GM13977 (cell line): Measurements from ENCODE around the gene TTI1.
A peak's percentile ranks its signal among the peaks of the same experiment; 100 is the strongest.

Experiments
- DNase-seq: peaks from one replicate; pipeline ENCODE4 v3.0.0; 2012; ENCODE audit warnings: low spot score
- in situ Hi-C: fragments of 300-500 bp; cut with MboI; formaldehyde crosslinking; loops from one replicate; pipeline ENCODE4 v1.12.0; 2022; ENCODE audit warnings: low sequenced_read_pairs, low pct_unique_long_range_greater_than_20kb, mixed read lengths, inconsistent platforms; ENCODE audit not compliant: unreplicated experiment
- TF ChIP-seq, protein P1 (sequence below): IDR thresholded peaks from 2 replicates; pipeline ENCODE4 v1.5.1; 2012; ENCODE audit warnings: mild to moderate bottlenecking, control low read depth; ENCODE audit not compliant: insufficient read depth; ENCODE audit errors: extremely low read depth, missing control alignments

TTI1 gene

GRCh38 chr20:38001173-38001875 lies 31.9 kb downstream of the TTI1 start:
- TF ChIP-seq, protein P1, sequence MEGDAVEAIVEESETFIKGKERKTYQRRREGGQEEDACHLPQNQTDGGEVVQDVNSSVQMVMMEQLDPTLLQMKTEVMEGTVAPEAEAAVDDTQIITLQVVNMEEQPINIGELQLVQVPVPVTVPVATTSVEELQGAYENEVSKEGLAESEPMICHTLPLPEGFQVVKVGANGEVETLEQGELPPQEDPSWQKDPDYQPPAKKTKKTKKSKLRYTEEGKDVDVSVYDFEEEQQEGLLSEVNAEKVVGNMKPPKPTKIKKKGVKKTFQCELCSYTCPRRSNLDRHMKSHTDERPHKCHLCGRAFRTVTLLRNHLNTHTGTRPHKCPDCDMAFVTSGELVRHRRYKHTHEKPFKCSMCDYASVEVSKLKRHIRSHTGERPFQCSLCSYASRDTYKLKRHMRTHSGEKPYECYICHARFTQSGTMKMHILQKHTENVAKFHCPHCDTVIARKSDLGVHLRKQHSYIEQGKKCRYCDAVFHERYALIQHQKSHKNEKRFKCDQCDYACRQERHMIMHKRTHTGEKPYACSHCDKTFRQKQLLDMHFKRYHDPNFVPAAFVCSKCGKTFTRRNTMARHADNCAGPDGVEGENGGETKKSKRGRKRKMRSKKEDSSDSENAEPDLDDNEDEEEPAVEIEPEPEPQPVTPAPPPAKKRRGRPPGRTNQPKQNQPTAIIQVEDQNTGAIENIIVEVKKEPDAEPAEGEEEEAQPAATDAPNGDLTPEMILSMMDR: no peak
- DNase-seq: no peak
- in situ Hi-C loops: no loop called here

DNA sequence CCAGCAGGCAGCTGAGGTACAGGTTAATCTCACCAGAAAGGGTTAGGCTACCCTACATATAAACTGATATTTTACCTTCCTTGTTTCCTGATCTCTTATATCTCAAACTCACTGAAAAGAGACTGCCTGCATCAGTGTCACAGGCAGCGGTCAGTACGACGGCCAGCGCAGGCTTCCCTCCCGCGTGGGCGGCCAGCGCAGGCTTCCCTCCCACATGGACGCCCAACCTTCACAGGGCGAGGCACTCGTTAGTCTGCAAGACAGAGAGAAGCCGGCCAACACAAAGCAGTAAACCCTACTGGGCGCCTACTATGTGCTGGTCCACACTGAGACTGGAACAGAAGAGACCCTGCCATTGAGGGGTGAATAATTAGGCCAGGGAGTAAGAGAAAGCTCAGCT lies 33.0 kb downstream of the TTI1 start:
- TF ChIP-seq, protein P1: no peak
- in situ Hi-C loops: no loop called here
- DNase-seq: no peak

DNA sequence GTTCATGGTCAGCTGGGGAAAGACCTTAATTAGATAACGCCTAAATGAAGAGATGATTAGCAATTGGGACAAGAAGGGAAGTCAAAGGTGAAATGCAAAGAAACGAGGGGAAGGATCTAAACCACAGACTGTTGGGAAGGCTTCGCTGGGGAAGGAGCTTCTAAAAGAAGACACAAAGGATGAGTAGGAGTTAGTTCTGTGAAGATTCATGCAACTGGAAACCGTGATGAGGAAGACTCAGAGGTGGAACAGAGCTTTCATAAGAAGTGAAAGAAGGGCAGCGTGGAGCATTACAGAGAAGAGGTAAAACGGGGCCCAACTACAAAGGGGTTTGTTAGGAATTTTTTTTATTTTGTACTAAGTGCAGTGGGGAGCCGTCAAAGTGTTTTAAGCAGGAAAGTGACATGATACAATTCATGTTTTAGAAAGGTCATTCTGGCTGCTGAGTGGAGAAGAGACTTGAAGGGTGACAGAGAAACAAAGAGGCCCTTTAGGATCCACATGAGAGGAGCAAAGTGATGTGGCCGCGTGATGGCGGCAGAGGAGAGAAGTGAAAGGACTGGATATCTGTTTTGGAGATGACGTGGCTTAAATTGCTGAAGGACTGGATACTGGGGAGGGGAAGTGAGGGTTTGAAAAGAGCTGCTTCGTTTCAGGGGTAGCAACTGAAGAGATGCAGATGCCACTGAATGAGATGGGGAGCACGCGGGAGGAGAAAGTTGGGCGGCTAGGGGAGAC lies 33.6 kb downstream of the TTI1 start:
- in situ Hi-C loops: loop anchor here (10.0 kb wide), 1 partner anchor 435 kb away; no protein-coding TSS in a partner anchor
- TF ChIP-seq, protein P1: peak; percentile 15
- DNase-seq: no peak

DNA sequence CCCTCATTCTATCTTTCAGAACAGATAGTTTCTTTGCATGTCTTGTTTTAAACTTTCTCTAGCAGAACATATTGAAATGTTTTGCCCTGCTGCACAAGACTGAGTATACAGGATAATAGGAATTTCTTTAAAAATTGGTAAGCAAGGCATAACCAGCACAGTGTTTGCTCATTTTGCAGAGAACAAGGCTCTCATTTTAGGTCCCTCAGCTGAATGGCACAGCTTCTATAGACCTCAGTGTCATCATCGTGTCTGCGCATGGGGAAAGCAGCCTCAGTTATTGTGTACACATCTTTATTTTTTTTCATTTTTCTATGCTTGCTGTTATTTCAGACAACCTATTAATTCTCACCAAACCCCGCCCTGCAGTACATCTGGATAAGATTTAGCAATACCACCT lies 35.7 kb downstream of the TTI1 start:
- in situ Hi-C loops: loop anchor here (10.0 kb wide), 1 partner anchor 433 kb away; no protein-coding TSS in a partner anchor
- TF ChIP-seq, protein P1: no peak
- no peak for DNase-seq

DNA sequence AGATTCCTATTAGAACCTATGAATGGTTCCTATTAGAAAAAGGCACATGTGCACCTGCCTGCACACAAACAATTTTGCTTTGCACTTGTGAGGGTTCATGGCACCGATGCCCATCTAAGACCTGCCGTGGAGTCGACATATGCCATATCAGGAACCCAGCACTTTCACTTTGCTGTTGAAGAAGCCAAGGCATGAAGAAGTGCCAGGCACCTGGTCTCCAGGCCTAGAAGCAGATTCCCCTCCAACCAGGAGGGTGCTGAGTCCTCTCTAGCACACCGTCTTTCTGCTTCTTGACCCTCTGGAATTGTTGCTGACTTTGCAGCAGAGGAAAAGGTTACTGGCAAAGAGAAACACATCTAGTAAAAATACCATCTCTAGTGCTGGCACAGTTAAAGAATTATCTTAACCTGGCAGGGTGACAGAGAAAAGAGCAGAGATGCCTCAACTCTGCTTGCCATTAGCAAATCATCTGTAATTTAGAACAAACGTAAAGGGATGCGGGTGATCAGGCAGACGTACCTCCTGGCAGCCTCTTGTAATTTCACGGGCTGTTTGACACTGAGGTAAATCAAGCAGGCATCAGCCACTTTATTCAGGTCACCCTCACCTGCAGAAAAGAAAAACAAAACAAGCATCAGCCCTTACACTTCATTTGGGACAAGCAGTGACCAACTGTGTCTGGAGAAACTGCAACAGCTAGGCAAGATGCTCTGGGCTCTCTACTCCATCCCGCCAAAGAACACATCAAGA lies 37.2 kb downstream of the TTI1 start:
- TF ChIP-seq, protein P1: no peak
- in situ Hi-C loops: loop anchor here (10.0 kb wide), 1 partner anchor 431 kb away; no protein-coding TSS in a partner anchor
- no peak for DNase-seq

GRCh38 chr20:37994512-37994911 lies 38.7 kb downstream of the TTI1 start:
- TF ChIP-seq, protein P1: no peak
- in situ Hi-C loops: loop anchor here (10.0 kb wide), 1 partner anchor 430 kb away; no protein-coding TSS in a partner anchor
- no peak for DNase-seq
